ENCODE data around the gene KCNG4. TPM values are rescaled to one million over a fixed set of nuclear protein-coding genes. Genes with fewer than 3 reads are reported as not detected.

KCNG4 gene
- polyA plus RNA-seq, 1 donor from 2014 or later = not detected

GRCh38 chr16:84190731-84191388 lies 49.0 kb downstream of the KCNG4 start, which contains the start of gene ADAD2:
Gene ADAD2 (plus strand): TSS chr16:84191157. CDS start chr16:84191231, 74 bp downstream.
- Histone ChIP-seq H3K4me2 (ENCODE audit: low read length) (no peak within 1 kb of the TSS), H3K4me3 (ENCODE audit: low read length) (no peak within 1 kb of the TSS), H3K36me3 (ENCODE audit: insufficient read depth, low read length) (no peaks in the 10 kb centered on the region), H3K27me3 (ENCODE audit: insufficient read depth, low read depth, low read length) (no peaks in the 10 kb centered on the region), H3K9me2 (ENCODE audit: insufficient read depth, low read length) (no peaks in the 10 kb centered on the region), H3K79me2 (replicated peaks; ENCODE audit: insufficient read depth, low read length) (peaks cover 12% of the 10 kb centered on the region), H3F3A (ENCODE audit: insufficient read depth, low read length, poor library complexity, severe bottlenecking) (no peaks in the 10 kb centered on the region), H3K9ac (ENCODE audit: low read length) (no peak within 1 kb of the TSS), H4K20me1 (ENCODE audit: insufficient read depth) (no peaks in the 10 kb centered on the region), H3K9me3 (ENCODE audit: low read length) (no peaks in the 10 kb centered on the region), H2AFZ (ENCODE audit: low read depth, low read length) (no peak within 1 kb of the TSS), H3K27ac (ENCODE audit: low read length) (no peak within 1 kb of the TSS)
- TF ChIP-seq EP300 (conservative IDR thresholded peaks at IDR 0.05; ENCODE audit: poor library complexity, severe bottlenecking) (no peak), REST (IDR thresholded peaks at IDR 0.05; ENCODE audit: borderline replicate concordance) (no peak)

GRCh38 chr16:84186685-84187437 lies 53.0 kb downstream of the KCNG4 start, which contains the start of gene TAF1C:
Gene TAF1C (minus strand): TSS chr16:84187057. CDS start chr16:84184988, 2,069 bp downstream.
- Histone ChIP-seq H3K4me2 (ENCODE audit: low read length) (peak within 1 kb of the TSS; percentile 51), H3F3A (ENCODE audit: insufficient read depth, low read length, poor library complexity, severe bottlenecking) (no peaks in the 10 kb centered on the region), H3K27me3 (ENCODE audit: insufficient read depth, low read depth, low read length) (no peaks in the 10 kb centered on the region), H3K9me2 (ENCODE audit: insufficient read depth, low read length) (no peaks in the 10 kb centered on the region), H3K79me2 (replicated peaks; ENCODE audit: insufficient read depth, low read length) (peaks cover 20% of the 10 kb centered on the region), H3K36me3 (ENCODE audit: insufficient read depth, low read length) (no peaks in the 10 kb centered on the region), H2AFZ (ENCODE audit: low read depth, low read length) (peak within 1 kb of the TSS; percentile 96), H3K9me3 (ENCODE audit: low read length) (no peaks in the 10 kb centered on the region), H3K27ac (ENCODE audit: low read length) (peak within 1 kb of the TSS; percentile 60), H4K20me1 (ENCODE audit: insufficient read depth) (no peaks in the 10 kb centered on the region), H3K9ac (ENCODE audit: low read length) (peak within 1 kb of the TSS; percentile 85), H3K4me3 (ENCODE audit: low read length) (peak within 1 kb of the TSS; percentile 99)
- TF ChIP-seq SMC3 (conservative IDR thresholded peaks at IDR 0.05; ENCODE audit: poor library complexity) = peak; percentile 83
- peak; percentile 57 for TF ChIP-seq TAF1 (IDR thresholded peaks at IDR 0.05; ENCODE audit: low read depth)
- peak; percentile 99 for TF ChIP-seq CTCF (IDR thresholded peaks at IDR 0.05; ENCODE audit: poor library complexity, severe bottlenecking)
- TF ChIP-seq EP300 (conservative IDR thresholded peaks at IDR 0.05; ENCODE audit: poor library complexity, severe bottlenecking) = peak; percentile 36
- TF ChIP-seq POLR2AphosphoS5 (IDR thresholded peaks at IDR 0.05) = peak; percentile 76
- TF ChIP-seq REST (IDR thresholded peaks at IDR 0.05; ENCODE audit: borderline replicate concordance) = no peak
- peak; percentile 85 for TF ChIP-seq RAD21 (conservative IDR thresholded peaks at IDR 0.05)
- no peak for TF ChIP-seq EZH2 (IDR thresholded peaks at IDR 0.05; ENCODE audit: borderline replicate concordance, insufficient read depth, low read length, poor library complexity, severe bottlenecking)
- peak; percentile 96 for TF ChIP-seq MXI1 (conservative IDR thresholded peaks at IDR 0.05; ENCODE audit: poor library complexity, severe bottlenecking)

Data from neural cell (in vitro differentiated cells).